Thyroid gland (tissue), 4 donors: ENCODE measurements around the gene CMTM3.

Experiments
- POLR2A ChIP-seq, 2 donors: fragments of 450-650 bp; IDR thresholded peaks; one replicate each; pipeline ENCODE4 v1.6.1; 2017; ENCODE audit warnings: antibody characterized with exemption in 2 of 2, mild to moderate bottlenecking in 2 of 2, moderate library complexity in 1 of 2
- TF ChIP-seq, protein P1 (sequence below), 6 experiments: fragments of 200-600 bp in 3 of 6; fragments of 450-650 bp in 3 of 6; sonication (generic) in 3 of 6; IDR thresholded peaks; one replicate each; pipeline ENCODE4 v1.5.1; 2016 to 2019; ENCODE audit warnings: antibody characterized with exemption in 6 of 6, mild to moderate bottlenecking in 2 of 6, inconsistent platforms in 1 of 6, moderate library complexity in 1 of 6

DNA sequence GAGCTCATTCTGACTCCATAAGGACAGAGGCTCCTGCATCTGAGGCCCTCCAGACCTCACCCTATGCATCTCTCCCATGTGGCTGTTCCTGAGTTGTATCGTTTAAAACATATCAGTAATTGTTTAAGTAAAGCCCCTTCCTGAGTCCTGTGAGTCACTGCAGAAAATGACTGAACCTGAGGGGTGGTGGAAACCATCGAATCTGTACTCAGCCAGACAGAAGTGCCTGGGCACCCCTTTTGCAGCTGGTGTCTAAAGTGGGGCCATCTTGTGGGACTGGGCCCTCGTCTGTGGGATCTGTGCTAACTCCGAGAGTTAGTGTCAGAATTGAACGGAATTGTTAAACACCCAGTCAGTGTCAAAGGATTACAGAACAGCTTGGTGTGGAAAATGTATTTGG lies 25.4 kb downstream of the CMTM3 start:
- TF ChIP-seq, protein P1, sequence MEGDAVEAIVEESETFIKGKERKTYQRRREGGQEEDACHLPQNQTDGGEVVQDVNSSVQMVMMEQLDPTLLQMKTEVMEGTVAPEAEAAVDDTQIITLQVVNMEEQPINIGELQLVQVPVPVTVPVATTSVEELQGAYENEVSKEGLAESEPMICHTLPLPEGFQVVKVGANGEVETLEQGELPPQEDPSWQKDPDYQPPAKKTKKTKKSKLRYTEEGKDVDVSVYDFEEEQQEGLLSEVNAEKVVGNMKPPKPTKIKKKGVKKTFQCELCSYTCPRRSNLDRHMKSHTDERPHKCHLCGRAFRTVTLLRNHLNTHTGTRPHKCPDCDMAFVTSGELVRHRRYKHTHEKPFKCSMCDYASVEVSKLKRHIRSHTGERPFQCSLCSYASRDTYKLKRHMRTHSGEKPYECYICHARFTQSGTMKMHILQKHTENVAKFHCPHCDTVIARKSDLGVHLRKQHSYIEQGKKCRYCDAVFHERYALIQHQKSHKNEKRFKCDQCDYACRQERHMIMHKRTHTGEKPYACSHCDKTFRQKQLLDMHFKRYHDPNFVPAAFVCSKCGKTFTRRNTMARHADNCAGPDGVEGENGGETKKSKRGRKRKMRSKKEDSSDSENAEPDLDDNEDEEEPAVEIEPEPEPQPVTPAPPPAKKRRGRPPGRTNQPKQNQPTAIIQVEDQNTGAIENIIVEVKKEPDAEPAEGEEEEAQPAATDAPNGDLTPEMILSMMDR (IDR thresholded peaks at IDR 0.05) = no peak
- no peak for TF ChIP-seq POLR2A (IDR thresholded peaks at IDR 0.05)
